HG02763 (cell line): ENCODE data around the gene FAM3B.
"Not testable (repeated sequence)": the region's sequence is repeated elsewhere in the genome, so short reads cannot be mapped to it uniquely, and the experiment has no call there.

ENCODE experiments used
- ATAC-seq: cut with Tn5 transposase; IDR thresholded peaks from one replicate; pipeline ENCODE4 v1.9.1; 2021; ENCODE audit warnings: mild to moderate bottlenecking, moderate library complexity; ENCODE audit not compliant: unreplicated experiment

FAM3B gene

DNA sequence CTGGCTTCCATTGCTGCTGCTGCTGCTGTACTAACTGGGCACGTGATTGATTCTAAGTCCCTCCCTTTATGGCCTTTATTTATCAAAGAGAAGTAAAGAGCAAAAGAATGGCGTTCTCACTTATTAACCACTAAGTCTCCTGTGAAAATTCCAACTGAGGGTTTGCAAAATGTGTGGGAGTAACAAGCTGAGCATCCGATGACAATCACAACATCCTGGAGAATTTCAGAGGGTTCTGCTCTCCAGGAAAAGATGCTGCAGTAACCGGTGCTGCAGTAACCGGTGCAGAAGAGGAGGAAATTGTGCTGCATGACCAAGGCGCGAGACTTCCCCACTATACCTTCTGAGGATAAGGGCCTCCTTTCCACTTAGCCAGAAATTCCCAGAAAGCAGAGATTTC lies 32.5 kb downstream of the FAM3B start:
- ATAC-seq: no peak

DNA sequence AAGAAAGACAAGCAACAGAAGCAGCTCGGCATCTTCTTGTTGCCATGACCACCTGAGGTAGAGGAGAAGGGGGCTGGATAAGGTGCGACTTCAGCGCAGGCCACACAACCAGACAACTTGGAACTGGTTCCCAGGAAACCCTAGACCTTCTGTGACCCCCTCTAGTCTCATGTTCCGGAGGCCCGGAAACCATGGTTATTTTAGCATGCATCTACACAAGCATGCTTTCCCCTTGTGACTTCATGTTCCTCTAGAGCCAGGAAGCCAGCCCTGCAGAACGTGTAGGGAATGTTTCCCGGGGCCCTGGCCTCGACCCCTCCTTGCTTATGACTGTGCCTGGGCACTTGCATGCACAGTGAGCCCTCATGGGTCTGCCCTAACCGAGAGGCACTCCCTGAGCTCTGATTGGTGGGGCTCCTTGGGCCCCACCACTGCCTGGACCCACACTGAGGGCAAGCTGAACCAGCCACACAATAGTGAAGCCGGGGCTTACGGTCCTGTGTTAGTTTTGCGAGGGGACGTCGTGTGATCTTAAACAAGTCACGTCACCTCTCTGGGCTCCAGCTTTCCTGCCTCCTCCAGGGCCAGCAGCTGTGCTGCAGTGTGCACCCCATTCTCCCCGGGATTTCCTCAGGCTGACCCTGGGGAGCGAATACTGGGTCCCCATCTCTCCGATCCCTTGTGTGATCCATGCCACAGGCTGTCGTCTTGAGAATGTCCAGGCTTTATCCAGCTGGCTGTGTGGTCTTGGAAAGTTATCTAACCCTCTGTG lies 33.2 kb downstream of the FAM3B start:
- ATAC-seq: no peak

DNA sequence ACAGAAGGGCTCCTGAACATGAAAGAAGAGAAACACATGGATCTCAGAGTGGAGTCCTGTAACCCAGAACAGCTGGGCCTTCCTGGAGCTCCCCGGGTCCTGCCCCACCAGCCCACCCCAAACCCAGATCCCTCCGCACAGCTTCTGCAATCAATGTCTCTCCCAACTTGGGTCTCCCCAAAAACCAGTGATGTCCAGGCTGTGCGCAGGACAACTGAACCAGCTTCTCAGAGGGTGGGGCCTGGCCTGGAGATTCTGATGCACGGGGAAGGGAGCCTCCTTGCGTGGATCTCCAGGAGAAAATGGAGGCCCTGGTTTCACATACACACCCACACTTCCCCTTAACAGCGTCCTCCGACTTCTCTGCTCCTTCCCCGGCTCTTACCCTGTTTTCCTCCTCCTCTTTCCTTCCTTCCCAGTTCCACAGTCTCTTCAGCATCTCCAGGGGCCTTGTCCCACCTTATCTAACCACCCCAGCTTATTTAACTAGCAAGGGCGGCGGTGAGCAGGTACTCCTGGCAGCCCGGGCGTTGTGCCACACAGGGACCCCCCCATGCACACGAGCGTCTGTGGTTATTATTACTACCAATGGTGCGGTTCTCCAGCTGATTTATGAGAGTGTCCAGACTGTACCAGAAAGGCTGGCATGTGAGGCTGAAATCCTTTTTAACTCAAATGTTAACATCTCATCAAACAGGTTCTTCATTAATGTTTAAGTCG lies 34.0 kb downstream of the FAM3B start:
- ATAC-seq: no peak

DNA sequence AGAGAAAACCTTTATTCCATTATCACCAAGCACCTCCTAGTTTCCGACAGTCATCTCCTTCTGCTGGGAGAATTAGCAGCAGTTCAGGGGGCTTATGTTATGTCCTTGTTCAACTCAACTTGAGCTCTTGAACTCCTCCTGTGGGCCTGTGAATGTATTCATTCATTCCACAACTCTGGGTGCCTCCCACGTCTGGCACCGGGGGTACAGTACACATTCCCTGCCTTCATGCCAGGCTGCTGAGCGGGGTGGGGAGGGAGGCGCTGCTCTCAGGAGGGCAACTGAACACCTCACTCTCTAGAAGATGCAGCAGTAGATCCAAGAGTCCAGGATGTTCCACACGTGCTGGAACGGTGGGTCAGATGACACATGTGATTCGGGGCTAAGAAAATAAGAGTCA lies 40.9 kb downstream of the FAM3B start:
- ATAC-seq: no peak

DNA sequence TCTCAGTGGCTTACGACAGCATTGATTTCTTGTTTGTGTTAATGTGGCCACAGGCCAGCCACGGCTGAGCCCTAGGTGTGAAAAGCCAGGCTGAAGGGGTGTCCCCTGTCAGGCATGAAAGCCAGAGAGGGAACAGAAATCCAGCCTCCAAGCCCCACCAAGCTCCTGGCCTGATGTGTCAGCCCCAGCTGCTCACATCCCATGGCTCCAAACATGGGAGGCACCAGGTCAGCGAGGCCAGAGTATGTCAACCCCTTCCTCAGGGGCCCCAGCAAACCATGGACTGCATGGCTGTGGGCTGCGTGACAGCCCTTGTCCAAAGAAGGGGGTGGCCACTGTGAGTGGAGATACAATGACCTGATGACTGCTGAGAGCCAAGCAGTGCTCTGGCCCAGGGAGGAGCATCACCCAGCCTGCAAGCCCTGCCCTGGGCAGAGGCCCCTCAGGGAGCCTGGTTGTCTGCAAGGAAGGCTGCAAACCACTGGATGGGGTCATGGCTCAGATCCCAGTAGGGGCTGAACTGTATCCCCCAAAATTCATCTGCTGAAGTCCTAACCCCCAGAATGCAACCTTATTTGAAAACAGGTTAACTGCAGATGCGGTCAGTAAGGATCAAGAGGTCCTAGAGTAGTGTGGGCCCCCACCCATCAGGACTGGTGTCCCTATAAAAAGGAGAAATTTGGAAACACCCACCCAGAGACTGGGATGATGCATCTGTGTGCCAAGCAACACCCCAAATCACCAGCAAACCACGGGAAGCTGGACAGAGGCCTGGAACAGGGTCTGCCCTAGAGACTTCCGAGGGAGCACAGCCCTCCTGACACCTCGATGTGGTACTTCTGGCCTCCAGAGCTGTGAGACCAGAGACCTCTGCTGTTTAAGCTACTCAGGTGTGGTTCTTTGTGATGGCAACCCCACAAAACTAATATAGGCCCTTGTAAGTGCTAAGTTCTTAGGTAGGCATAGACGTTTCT lies 41.9 kb downstream of the FAM3B start:
- ATAC-seq: no peak

DNA sequence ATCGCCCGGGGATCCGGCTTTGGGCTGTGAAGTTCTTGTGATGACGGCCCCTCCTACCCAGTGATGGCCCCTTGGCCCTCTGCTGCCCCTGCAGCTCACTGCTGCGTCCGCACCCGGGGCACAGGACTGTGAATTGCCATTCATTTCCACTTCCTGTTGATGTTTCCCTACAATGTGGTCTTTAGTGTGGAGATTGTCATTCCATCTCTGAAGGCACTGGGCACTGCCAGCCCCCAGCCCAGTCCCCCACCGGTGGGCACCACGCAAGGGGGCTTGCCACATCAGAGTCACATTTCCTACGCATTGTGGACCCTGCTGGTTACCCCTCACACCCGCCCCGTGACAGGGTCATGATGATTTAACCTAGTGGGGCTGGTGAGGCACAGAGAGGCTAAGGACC lies 42.7 kb downstream of the FAM3B start:
- no peak for ATAC-seq

DNA sequence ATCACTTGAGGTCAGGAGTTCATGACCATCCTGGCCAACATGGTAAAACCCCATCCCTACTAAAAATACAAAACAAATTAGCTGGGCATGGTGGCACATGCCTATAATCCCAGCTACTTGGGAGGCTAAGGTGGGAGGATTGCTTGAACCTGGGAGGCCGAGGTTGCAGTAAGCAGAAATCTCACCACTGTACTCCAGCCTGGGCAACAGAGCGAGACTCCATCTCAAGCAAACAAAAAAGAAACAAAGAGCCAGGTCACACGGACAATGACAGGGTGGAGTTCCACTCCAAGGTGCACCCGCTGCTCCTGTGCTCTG lies 43.1 kb downstream of the FAM3B start:
- ATAC-seq: not testable (repeated sequence)

DNA sequence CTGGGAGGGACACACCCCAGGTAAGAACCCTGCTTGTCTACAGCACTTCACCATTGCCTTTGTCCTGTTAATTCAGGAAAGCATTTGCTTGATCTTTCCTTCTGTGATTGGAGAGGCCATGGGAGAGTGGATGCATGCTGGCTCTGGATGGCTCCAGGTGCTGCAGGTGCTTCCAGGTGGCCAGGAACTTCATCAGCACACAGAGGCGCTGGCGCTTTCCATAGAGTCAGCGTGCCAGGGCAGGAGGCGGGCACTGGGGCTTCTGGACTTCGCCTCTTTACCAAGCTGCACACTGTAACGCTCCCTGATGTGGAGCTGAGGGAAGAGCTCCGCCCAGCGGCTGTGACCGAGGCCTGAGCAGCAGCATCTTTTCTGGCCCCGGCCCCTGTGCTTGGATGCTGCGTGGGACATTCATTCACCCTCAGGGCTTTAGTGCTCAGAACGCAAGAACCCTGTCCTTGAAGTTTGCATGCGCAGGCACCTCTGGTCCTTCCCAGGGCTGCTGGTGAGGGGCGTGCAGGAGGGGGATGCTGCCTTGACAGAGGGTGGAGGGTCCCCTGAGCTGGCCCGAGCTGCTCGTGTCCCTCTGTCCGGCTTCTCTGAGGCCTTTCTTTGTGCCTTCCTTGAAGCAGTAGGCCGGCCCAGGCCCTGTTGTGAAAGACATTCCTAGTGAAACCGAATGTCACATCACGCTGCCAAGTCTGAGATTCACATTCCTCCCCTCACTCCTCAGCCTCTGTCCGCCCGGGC lies 43.6 kb downstream of the FAM3B start:
- ATAC-seq: no peak

DNA sequence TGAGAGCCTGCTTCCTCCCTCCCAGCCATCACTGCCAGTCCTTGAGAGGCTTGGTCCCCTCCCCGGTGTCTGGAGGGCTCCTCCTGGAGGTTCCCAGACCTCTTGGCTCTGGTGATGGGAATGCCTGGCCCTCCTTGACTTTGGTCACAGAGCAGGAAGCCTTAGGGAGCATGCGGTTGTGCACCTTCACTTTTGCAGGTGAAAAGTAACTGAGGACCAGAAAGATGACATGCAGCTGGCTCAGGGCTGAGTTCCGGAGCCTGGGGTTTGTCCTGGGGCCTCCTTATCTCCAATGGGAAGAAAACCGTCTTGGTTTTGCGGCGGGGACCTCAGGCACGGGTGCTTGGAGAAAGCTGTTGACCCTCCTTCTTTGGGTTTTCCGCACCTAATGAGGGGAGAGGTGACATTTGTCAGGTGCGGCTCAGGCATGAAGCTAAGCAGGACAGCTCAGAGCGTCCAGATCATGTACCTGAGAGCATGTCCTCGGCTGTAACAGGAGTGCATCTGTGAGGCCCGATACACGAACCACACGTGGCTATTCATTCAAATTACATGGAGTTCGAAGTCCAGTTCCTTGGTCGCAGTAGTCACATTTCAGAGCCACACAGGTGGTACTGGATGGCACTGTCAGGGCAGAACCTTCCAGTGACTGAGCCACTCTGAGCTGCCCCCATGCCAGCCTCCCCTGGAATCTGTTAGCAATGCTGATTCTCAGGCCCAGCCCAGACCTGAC lies 44.6 kb downstream of the FAM3B start:
- ATAC-seq: no peak

DNA sequence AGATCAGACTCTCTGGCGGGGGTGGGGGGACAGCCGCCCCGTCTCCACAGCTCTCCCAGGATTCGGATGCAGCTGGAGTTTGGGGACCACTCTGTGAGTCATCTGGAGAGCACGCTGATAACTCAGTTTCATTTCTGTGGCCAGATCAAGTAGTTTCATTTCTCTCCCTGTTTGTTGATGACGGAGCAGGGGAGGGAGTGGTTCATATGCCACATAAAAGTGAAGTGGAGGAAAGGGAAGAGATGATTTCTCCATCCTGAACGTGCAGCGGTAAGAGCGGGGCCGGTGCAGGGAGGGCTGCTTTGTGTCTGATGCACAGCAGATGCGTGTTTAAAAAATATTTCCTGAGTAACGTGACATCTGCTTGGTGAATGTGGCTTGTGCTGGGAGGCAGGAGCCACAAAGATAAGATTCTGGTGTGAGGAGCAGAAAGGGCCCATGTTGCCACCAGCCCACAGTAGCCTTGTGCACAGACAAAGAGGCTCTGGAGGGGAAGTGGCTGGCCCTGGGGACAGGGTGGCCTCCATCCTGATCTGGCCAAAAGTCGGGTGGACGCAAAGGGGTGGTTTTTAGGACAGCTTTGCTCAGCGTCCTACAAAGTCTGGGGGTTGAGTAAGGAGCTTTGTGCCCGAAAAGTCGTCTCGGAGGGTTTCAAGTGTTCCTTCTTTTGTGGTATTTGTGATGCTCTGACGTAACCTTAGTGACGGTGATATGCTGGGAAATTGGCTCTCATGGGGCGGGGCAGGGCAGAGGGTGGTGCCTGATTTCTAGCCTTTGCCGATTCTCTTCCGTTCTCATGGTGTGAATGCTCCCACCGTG lies 45.4 kb downstream of the FAM3B start, which contains the start of gene MX2:
Gene MX2, plus strand, starts transcription at position 242 of the 819 bp plus-strand sequence. CDS start 14,880 bp downstream, outside the sequence.
- ATAC-seq: peak; percentile 55

DNA sequence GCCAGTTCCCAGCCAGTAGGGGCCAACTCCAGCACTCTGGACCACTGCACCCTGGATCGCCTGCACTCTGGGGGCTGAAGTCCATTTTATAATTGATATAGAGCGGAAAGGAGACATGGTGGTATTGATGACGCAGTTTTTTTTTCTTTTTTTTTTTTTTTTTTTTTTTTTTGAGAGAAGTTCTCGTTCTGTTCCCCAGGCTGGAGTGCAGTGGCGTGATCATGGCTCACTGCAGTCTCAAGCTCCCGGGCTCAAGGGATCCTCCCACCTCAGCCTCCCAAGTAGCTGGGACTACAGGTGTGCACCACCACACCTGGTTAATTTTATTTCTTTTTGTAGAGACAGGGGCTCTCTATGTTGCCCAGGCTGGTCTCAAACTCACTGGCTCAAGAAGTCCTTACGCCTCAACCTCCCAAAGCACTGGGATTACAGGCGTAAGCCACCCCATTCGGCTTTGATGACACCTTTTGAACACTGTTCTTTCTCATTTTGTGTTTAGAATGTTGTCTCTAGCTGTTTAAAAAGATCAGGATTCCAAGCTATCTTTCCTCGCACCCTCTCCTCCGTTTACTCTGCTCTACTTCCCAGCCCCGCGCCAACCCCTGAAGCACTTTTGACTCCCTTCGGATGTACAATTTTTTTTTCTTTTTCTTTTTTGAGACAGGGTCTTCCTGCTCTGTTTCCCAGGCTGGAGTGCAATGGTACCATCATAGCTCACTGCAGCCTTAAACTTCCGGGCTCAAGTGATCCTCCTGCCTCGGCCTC lies 46.2 kb downstream of the FAM3B start:
- no peak for ATAC-seq

DNA sequence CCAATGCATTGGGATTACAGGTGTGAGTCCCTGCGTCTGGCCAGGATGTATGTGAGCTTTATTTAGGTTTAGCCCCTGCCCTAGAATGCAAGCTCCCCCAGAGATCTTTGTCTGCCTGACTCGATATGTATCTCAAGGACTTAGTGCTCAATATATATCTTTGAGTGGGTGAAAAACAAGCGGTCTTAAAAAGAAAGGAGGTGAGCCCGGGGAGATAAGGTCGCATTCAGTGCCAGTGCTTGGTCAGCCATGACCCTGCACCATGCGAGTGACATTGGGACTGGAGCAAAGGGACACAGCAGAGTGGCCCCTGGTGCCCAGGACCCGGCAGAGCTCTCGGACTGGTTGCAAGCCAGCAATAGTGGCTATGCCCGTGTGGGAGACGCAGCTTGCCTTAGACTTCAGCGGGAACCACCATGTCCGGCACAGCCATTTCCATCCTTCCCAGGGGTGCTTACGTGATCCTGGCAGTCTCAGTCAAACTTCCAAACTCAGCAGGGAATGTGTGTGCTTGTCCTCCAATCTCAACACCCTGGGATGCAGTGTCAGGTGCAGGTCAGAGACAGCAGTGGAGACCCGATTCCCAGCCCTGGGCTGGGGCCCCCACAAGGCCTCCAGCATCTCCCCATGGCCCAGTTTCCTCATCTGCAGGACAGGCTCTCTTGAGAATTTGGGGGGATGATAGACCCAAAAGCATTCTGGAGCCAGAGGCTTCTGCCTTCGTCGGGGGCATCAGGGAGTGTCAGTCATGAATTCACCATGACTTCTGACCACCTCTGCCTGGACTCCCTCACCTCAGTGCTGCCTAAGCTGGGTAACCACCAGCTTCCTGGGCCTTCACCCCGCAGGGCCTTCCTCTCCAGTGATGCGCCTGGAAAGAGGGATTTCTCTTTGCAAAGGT lies 47.0 kb downstream of the FAM3B start:
- no peak for ATAC-seq

DNA sequence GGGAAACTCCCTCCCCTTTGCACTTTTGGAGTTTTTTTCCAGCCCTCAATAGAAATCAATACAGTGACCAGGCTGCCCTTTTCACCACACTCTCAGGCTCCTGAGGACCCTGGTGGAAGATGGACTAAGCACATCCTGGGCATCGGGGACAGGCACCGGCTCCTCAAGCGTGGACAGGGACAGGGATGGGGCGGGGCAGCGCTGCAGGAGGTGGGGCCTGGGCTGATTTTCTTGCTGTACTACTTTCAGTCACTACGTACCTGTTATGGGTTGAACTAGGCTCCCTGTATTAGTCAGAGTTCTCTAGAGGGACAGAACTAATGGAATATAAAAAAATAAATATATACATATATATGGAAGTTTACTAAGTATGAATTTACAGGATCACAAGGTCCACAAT lies 47.7 kb downstream of the FAM3B start:
- no peak for ATAC-seq

DNA sequence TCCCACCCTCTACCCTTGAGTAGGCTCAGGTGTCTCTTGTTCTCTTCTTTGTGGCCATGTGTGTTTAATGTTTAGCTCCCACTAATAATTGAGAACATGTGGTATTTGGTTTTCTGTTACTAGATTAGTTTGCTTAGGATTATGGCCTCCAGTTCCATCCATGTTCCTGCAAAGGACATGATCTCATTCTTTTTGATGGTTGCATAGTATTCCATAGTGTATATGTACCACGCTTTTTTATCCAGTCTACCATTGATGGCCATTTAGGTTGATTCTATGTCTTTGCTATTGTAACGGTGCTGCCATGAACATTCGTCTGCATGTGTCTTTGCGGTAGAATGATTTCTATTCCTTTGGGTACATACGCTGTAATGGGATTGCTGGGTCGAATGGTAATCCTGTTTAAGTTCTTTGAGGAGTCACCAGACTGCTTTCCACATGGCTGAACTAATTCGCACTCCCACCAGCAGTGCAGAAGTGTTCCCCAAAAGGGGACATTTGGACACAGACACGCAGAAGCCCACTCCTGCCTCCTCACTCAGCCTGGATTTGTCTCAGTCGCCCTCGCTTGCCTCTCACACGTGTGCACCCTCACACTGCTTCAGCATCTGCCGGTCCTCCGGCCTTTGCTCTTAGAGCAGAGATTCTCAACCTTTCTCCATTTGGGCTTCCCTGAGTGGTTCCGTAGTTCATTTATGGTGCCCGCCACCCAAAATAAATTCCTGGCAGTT lies 48.9 kb downstream of the FAM3B start:
- no peak for ATAC-seq

DNA sequence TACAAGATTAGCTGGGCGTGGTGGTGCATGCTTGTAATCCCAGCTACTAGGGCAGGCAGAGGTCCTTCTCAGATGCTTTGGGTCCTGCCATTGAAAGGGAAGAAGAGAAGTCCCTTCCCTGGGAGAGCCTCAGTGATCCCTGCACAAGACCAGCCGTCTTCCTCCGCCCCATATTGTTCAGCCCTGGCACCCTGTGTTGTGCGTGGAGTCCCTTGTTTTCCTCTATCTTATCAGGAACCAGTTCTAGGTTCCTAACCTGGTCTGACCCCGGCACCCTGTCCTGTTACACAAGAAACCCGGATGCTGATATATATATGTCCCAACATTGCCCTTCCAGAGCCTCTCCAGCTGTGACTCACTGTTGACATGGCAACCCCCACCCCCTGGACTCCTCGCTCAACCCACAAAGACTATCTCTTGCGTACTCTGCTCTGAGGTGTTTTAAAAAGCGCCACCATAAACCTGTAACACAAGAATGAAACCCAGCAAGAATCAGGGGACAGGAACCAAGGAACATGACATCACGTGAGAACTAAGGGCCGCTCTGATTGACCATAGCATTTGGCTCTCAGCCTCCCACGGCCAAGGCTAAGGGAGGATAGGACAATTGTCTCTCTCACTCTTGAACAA lies 50.0 kb downstream of the FAM3B start:
- ATAC-seq: no peak

DNA sequence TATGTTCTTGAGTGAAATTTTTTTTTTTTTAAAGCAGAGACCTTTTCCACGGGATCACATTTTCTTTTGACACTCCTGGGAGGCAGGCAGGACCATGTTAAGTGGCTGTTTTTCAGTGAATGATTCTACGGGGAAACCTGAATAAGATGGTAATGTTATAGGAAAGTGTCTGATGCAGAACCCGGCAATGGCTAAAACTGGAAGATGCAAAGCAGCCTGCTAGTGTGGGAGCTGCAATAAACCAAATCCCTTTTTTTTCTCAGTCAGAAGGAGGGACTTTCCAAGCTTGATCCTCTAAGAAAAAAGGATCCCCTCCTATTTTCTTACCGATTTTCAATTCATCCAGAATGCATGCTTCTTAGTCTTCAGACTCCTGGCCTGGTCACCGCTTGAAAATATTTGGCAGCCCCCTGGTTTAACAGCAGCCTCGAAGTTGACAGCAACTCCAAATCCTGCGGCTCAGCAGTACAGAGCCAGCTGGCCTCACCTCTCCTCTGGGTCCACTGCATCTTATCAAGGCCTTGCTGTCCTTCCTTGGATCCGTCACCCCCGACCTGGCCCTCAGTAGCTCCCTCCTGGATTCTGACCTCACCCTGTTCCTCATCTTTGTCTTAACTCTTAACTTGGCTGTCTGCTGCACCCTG lies 50.8 kb downstream of the FAM3B start:
- ATAC-seq: no peak
